Panc1 (cell line): ENCODE measurements around the gene HOXB3. TPM values are rescaled to one million over a fixed set of nuclear protein-coding genes. Genes with fewer than 3 reads are reported as not detected.

ENCODE experiments used
- ATAC-seq: fragments of 200-7000 bp; cut with Tn5 transposase; 2 replicates; pipeline ENCODE4 v1.9.1; 2020; ENCODE audit warnings: mild to moderate bottlenecking, moderate library complexity
- BruUV-seq: library from RNA; stranded (reverse); fragments of 400-500 nt; replicated peaks from 2 replicates; lab custom pipeline; 2021; lab: Mats Ljungman, UMichigan
- CTCF ChIA-PET: fragments of 300-600 bp; sonication (Branson Sonifier 250); formaldehyde crosslinking; loops from one replicate; lab custom pipeline; 2022; ENCODE audit warnings: antibody characterized with exemption; lab: Charles Lee
- POLR2A ChIA-PET: fragments of 300-600 bp; sonication (Branson Sonifier 250); formaldehyde crosslinking; loops from one replicate; lab custom pipeline; 2022; ENCODE audit warnings: antibody characterized with exemption; lab: Charles Lee
- DNase-seq: peaks from one replicate; pipeline ENCODE4 v3.0.0-alpha.2; 2010; ENCODE audit warnings: low read depth, low spot score
- H3K27ac ChIP-seq: 2 replicates; pipeline ENCODE4 v1.5.1; 2011; ENCODE audit warnings: mild to moderate bottlenecking, low read length, inconsistent platforms
- H3K27me3 ChIP-seq: fragments of 200-500 bp; sonication (Bioruptor generic); 2 replicates; pipeline ENCODE4 v1.6.0; 2014; ENCODE audit warnings: low read length, inconsistent platforms; ENCODE audit not compliant: control insufficient read depth, insufficient read depth
- H3K36me3 ChIP-seq: fragments of 200-500 bp; sonication (Bioruptor generic); 2 replicates; pipeline ENCODE4 v1.5.1; 2014; ENCODE audit warnings: inconsistent platforms, mild to moderate bottlenecking, low read length, moderate library complexity; ENCODE audit not compliant: control insufficient read depth, insufficient read depth
- H3K4me1 ChIP-seq: 2 replicates; pipeline ENCODE4 v1.5.1; 2011; ENCODE audit warnings: inconsistent platforms, mild to moderate bottlenecking, low read length, moderate library complexity; ENCODE audit not compliant: control insufficient read depth, insufficient read depth
- H3K4me3 ChIP-seq, 2 experiments: 2 replicates each; pipeline ENCODE4 v1.5.1; 2011 to 2012; ENCODE audit warnings: low read depth in 2 of 2, low read length in 2 of 2, mild to moderate bottlenecking in 2 of 2, inconsistent platforms in 1 of 2, moderate library complexity in 1 of 2
- H3K9me3 ChIP-seq: fragments of 200-500 bp; sonication (Bioruptor generic); 2 replicates; pipeline ENCODE4 v1.5.1; 2014; ENCODE audit warnings: low read depth, mild to moderate bottlenecking, inconsistent platforms, low read length, moderate library complexity; ENCODE audit not compliant: control insufficient read depth, insufficient read depth
- POLR2AphosphoS5 ChIP-seq: IDR thresholded peaks from 2 replicates; pipeline ENCODE4 v1.6.1; 2012; ENCODE audit warnings: mild to moderate bottlenecking, low read depth, low read length, moderate library complexity
- SIN3A ChIP-seq: IDR thresholded peaks from 2 replicates; pipeline ENCODE4 v1.6.1; 2012; ENCODE audit warnings: low read depth, mild to moderate bottlenecking, low read length, moderate library complexity, borderline replicate concordance; ENCODE audit not compliant: insufficient read depth
- TCF7L2 ChIP-seq: IDR thresholded peaks from 2 replicates; pipeline ENCODE4 v1.6.1; 2011; ENCODE audit warnings: mild to moderate bottlenecking, low read depth, low read length, inconsistent platforms
- in situ Hi-C: cut with HindIII; loops from 2 replicates; pipeline ENCODE4 v1.10.0; 2016; ENCODE audit warnings: low sequenced_read_pairs, low pct_unique_long_range_greater_than_20kb
- intact Hi-C: fragments of 100-400 bp; cut with micrococcal nuclease; formaldehyde crosslinking; loops from one replicate; pipeline ENCODE4 v1.10.0; 2022; ENCODE audit not compliant: unreplicated experiment
- total RNA-seq: library from RNA; stranded (reverse); gene quantifications from one replicate; pipeline ENCODE4 v1.2.1, GENCODE V29; 2021; ENCODE audit not compliant: unreplicated experiment
- TF ChIP-seq, protein P1 (sequence below): fragments of 450-650 bp; IDR thresholded peaks from 2 replicates; pipeline ENCODE4 v1.5.1; 2017; ENCODE audit warnings: mild to moderate bottlenecking
- TF ChIP-seq, protein P2 (sequence below), 2 experiments: IDR thresholded peaks; 2 replicates each; pipeline ENCODE4 v1.6.1; 2011 to 2012; ENCODE audit warnings: low read depth in 2 of 2, control low read depth in 1 of 2, low read length in 1 of 2, mild to moderate bottlenecking in 1 of 2, moderate library complexity in 1 of 2; ENCODE audit not compliant: insufficient read depth in 1 of 2

Gene HOXB3
- total RNA-seq, 1 experiment from 2014 or later = 127 TPM

DNA sequence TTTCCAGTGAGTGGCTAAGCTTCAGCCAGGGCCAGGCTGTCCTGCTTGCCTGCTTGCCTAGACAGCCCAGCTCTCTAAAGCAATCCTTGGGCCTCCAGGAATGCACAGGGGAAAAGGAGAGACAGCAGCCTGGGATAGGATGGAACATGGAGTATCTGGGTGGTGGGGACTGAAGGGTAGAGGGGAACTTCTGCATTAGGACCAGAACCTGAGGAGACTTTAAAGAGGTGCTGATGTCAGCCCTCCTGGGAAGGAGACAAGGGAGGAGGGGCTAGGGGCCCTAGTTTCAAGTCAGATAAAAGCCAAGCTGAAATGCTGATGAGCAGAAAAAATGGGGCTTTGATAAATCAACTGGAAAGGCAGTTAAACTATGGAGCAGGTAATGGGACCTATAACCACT lies 19.0 kb upstream of the HOXB3 start (continued):
- peak; percentile 91 for TF ChIP-seq TCF7L2

DNA sequence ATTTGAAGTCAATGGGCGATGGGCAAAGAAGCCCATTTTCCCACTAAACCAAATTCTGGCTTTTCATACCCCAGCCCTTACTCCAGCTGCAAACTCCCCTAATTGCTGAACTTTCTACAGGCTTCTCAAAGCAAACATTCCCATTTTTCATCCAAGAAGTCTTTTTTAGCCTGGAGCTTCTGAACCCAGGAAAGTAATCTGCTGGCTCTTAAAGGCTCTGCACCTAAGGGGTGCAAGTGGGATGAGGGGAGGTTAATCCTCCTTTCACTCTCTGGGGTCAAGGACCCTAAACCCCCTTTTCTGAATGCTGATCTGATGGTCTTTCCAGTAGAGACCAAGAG lies 18.4 kb upstream of the HOXB3 start:
- Histone ChIP-seq H3K9me3 (no peaks in the 10 kb centered on the region), H3K27ac (peak overlapping the region; percentile 99), H3K4me3 (peak overlapping the region; percentile 68 to 71; a peak in 2 of 4 replicates), H3K4me1 (peaks cover 57% of the 10 kb centered on the region), H3K36me3 (peaks cover 2% of the 10 kb centered on the region), H3K27me3 (no peaks in the 10 kb centered on the region)
- ChIA-PET POLR2A (interaction anchor here (0.5 to 2.1 kb wide), 4 partner anchors 10 to 400 kb away, joined by 3 to 9 read pairs (median 6); partner anchors contain the start of gene HOXB9), CTCF (interaction anchor here (0.6 to 1.4 kb wide), 2 partner anchors 14 to 1469 kb away, joined by 4 read pairs; no protein-coding TSS in a partner anchor)
- in situ Hi-C loops (no loop called here), intact Hi-C loops (loop anchor here (5.0 kb wide), 1 partner anchor 939 kb away; no protein-coding TSS in a partner anchor)
- DNase-seq = no peak
- TF ChIP-seq, protein P1, sequence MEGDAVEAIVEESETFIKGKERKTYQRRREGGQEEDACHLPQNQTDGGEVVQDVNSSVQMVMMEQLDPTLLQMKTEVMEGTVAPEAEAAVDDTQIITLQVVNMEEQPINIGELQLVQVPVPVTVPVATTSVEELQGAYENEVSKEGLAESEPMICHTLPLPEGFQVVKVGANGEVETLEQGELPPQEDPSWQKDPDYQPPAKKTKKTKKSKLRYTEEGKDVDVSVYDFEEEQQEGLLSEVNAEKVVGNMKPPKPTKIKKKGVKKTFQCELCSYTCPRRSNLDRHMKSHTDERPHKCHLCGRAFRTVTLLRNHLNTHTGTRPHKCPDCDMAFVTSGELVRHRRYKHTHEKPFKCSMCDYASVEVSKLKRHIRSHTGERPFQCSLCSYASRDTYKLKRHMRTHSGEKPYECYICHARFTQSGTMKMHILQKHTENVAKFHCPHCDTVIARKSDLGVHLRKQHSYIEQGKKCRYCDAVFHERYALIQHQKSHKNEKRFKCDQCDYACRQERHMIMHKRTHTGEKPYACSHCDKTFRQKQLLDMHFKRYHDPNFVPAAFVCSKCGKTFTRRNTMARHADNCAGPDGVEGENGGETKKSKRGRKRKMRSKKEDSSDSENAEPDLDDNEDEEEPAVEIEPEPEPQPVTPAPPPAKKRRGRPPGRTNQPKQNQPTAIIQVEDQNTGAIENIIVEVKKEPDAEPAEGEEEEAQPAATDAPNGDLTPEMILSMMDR = no peak
- no peak for TF ChIP-seq TCF7L2
- ATAC-seq = no peak
- BruUV-seq = no TSS peak

DNA sequence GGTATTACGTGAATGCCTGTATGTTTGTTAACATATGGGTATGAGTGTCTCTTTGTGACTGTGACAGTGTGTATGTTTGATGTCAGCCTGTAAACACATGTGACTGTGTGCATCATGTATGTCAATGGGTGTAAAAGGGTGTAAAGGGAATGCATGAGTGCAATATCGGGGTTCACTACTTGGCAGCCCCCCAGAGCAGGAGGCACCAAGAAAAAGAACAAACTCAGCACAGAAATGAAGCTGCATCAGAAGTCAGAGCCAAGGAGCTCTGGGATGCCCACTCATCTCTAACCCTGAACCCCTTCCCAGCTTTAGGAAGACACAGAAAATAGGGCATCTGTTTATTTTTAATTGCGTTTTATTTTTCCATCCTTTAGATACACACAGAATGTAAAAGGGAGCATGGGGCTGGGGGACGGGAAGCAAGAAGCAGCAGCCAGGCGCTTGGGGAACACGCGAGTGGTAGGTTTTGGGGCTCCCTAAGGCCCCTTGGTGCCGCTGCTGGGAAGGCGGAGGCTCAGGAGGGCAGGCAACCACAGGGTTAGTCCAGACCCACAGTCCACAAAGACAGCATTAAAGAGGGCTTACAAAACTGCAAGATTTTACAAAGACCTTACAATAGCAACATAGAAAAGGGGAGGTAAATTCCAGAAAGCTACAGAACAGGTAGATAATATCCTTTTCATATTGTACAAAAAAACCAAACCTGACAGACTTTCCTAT lies 17.0 kb upstream of the HOXB3 start:
- Histone ChIP-seq H3K4me3 (peak overlapping the region in 1 of 2 experiments; percentile 99; a peak in 2 of 4 replicates), H3K27ac (peak overlapping the region; percentile 99), H3K36me3 (peaks cover 2% of the 10 kb centered on the region), H3K4me1 (peaks cover 57% of the 10 kb centered on the region), H3K9me3 (no peaks in the 10 kb centered on the region), H3K27me3 (no peaks in the 10 kb centered on the region)
- POLR2A ChIA-PET = interaction anchor here (0.5 to 2.8 kb wide), 8 partner anchors 8 to 651 kb away, joined by 3 to 8 read pairs (median 4); partner anchors contain the start of gene HOXB8
- DNase-seq (no peak), ATAC-seq (no peak)
- in situ Hi-C loops (no loop called here), intact Hi-C loops (loop anchor here (5.0 kb wide), 1 partner anchor 940 kb away; no protein-coding TSS in a partner anchor)
- no TSS peak for BruUV-seq
- TF ChIP-seq, protein P2, sequence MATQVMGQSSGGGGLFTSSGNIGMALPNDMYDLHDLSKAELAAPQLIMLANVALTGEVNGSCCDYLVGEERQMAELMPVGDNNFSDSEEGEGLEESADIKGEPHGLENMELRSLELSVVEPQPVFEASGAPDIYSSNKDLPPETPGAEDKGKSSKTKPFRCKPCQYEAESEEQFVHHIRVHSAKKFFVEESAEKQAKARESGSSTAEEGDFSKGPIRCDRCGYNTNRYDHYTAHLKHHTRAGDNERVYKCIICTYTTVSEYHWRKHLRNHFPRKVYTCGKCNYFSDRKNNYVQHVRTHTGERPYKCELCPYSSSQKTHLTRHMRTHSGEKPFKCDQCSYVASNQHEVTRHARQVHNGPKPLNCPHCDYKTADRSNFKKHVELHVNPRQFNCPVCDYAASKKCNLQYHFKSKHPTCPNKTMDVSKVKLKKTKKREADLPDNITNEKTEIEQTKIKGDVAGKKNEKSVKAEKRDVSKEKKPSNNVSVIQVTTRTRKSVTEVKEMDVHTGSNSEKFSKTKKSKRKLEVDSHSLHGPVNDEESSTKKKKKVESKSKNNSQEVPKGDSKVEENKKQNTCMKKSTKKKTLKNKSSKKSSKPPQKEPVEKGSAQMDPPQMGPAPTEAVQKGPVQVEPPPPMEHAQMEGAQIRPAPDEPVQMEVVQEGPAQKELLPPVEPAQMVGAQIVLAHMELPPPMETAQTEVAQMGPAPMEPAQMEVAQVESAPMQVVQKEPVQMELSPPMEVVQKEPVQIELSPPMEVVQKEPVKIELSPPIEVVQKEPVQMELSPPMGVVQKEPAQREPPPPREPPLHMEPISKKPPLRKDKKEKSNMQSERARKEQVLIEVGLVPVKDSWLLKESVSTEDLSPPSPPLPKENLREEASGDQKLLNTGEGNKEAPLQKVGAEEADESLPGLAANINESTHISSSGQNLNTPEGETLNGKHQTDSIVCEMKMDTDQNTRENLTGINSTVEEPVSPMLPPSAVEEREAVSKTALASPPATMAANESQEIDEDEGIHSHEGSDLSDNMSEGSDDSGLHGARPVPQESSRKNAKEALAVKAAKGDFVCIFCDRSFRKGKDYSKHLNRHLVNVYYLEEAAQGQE (IDR thresholded peaks at IDR 0.05; ENCODE audit: insufficient read depth in 1 of 2, low read depth in 2 of 2, low read length in 1 of 2) = no peak
- TF ChIP-seq SIN3A (no peak), POLR2AphosphoS5 (no peak), TCF7L2 (no peak)
- TF ChIP-seq, protein P1 = no peak
- CTCF ChIA-PET = no interaction called here
